Measurements from ENCODE around the gene METAP2.
"Not testable (repeated sequence)": the region's sequence is repeated elsewhere in the genome, so short reads cannot be mapped to it uniquely, and the experiment has no call there.

The METAP2 gene

DNA sequence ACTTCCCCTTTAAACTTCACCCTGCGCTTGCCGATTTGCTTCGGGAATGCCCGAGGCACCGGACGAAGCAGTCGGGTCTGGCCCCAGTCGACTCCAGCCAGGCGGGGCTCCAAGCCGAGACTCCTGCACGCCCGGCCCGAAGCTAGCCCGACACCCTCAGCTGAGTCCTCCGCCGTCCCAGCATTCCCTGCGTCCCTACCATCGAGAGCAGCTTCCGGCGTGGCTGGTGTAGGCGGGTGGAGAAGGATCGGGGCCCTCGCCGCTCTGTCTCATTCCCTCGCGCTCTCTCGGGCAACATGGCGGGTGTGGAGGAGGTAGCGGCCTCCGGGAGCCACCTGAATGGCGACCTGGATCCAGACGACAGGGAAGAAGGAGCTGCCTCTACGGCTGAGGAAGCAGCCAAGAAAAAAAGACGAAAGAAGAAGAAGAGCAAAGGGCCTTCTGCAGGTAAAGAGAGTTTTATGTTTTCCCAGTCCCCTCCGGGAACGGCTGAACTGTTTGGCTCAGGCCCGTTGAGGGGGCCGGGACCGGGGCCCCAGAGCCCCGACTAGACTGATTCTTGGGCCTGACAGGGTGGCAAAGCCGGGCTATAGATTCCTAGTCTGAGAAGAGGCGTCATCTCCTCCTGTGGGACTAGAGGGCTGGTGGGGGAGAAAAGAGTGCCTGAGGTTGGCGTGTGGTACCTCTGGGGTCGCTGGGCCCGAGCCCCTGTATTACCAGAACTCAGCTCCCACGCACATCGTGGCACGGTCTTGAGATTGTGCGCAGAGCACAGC is at the start of gene METAP2:
TSS of gene METAP2 (plus strand) at position 269 of the 776 bp plus-strand sequence. CDS start at position 297, 28 bp downstream.
- peak; percentile 89 for DNase-seq (ENCODE audit: low read depth)

DNA sequence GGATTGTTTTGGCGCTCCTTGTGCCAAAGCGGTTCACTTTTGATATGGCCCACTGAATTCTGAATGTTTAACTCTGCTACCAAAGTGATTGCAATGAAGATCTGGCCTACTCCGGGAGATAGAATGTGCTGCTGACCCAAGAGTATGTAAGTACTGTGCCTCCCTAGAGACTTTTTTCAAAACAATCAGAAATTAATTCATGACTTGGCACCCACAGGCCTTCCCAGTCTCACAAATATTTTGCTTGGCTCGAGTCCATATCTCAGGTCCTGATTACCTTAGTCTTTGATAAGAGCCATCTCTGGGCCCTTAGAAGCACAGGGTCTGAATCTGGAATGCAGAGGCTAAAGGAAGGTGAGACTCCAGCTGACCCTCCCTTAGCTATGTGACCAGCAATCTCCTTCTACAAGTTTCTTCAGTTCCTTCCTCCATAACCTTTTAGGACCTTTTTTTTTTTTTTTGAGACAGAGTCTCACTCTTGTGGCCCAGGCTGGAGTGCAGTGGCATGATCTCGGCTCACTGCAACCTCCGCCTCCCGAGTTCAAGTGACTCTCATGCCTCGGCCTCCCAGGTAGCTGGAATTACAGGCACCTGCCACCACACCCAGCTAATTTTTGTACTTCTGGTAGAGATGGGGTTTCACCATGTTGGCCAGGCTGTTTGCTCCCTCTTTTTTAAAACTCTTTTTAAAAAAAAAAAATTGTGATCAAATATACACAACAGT is 49.5 kb upstream of the METAP2 start:
- DNase-seq (ENCODE audit: low read depth), result no peak

DNA sequence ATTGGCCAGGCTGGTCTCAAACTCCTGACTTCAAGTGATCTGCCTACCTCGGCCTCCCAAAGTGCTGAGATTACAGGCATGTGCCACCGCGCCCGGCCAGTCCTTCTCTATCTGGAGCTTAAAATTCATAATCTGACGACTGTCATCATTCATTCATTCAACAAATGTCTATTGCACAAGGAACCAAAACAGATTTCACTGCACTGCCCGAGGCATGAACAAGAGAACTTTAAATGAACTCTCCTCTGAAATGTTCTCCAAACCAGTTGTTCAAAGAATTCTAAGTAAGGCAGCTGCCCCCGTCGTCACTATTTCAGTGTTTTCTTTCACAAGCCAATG is 44.8 kb upstream of the METAP2 start:
- DNase-seq (ENCODE audit: low read depth), result no peak

DNA sequence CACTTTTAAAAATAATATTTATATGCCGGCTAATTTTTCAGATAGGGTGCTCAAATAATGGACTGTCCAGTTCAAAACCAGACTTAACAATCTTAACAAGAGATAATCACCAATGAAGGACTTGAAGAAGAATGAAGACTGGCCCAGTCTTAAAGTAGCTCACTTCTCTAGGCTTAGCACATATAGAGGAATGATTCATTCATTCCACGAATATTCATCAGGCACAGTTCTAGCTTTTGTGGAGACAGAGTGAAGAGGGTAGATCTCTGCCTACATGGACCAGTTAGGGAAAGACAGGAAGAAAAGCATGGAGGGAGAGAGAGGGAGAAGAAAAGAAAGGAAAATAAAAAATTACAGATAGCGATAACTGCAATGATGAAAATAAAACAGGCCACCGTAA is 42.8 kb upstream of the METAP2 start:
- no peak for DNase-seq (ENCODE audit: low read depth)

DNA sequence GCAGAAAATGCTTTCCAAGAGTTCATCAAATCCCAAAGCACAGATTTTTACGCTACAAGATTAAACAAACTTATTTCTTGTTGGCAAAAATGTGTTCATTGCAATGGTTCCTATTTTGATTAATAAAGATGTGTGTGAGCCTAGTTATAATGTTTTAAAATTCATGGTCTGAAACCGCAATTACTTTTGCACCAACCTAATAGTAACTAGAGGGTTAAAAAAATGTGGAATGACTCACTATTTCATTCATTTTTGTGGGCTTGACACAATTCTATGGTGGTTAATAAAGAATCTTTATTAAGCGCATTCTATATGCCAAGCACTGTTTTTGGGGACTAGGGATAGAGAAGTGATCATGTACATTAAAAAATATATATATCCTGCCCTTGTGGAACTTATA is 38.6 kb upstream of the METAP2 start:
- no peak for DNase-seq (ENCODE audit: low read depth)

DNA sequence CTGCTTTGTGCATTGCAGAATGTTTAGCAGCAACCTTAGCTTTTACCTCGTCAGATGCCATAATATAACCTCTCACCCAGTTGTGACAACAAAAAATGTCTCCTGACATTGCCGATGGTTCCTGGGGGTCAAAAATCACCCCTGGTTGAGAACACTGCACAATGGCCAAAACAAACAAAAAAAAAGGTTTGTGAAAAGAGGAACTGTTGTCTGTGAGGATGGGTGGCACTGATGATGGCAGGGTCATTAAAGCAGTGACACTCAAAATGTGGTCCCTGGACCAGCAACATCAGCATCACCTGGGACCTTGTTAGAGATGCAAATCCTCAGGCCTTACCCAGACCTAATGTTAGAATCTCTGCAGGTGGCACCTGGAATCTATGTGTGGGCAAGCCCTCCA is 36.4 kb upstream of the METAP2 start:
- no peak for DNase-seq (ENCODE audit: low read depth)

DNA sequence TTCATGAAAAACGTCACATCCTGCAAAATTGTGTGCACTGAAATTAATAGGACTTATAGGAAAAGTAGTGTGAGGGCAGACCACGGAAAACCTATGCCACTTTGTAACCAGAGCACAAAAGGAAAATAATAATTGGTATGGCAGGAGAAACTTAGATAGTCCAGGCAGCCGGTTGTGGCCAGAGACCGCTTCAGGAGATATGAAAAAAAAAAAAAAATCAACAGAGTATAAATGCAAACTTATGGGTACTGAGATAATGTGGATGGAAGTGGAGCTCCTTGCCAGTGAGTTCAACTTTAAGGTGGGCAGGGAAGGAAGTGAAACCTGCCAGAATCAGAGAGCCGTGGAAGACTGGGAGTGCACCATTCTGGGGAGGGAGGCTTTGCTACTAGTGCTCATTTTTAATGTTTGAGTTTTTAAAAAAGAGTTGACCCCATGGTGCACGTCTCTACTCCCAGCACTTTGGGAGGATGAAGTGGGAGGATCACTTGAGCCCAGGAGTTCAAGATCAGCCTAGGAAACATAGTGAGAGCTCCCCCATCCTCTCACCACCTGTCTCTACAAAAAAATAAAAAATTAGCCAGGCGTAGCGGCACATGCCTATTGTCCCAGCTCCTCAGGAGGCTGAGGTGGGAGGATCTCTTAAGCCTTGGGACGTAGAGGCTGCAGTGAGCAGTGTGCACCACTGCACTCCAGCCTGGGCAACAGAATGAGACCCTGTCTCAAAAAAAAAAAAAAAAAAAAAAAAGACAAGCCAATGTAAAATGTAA is 34.3 kb upstream of the METAP2 start:
- no peak for DNase-seq (ENCODE audit: low read depth)

DNA sequence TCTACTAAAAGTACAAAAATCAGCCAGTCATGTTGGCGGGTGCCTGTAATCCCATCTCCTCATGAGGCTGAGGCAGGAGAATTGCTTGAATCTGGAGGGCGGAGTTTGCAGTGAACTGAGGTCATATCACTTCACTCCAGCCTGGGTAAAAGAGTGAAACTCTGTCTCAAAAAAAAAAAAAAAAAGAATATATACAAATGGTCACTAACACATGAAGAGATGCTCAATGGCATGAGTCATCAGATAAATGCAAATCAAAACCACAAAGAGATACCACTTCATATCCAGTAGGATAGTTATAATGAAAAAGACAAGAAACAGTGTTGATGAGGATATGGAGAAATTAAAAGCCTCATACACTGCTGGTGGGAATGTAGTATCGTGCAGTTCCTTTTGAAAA is 33.6 kb upstream of the METAP2 start:
- no peak for DNase-seq (ENCODE audit: low read depth)

DNA sequence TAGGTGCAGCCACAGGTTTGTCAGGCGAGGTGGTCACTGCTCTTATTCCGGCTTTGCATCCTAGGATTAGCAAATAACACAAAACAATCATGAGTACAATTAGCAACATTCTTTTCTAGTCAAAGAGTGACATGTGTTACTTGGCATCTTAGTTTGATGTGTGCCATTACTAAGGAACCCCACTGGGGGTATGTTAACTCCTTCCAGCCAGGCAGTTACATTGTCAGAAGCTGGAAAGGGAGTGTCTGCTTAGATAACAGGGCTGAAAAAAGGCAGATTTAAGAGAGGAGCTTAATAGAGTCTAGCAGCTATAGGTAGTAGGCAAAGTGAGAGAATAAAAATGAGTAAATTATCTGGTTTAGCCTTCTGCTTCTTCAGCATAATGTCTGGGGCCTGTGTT is 30.5 kb upstream of the METAP2 start:
- no peak for DNase-seq (ENCODE audit: low read depth)

DNA sequence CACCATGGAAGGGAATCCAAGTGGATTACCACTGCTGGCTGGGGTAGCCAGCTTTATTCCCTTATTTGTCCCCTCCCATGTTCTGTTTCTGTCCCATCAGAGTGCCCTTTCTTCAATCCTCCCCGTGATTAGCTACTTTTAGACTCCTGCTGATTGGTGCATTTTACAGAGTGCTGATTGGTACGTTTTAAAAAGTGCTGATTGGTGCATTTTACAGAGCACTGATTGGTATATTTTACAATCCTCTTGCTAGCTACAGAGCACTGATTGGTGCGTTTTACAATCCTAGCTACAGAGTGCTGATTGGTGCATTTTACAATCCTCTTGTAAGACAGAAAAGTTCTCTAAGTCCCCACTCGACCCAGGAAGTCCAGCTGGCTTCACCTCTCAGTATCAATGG is 28.9 kb upstream of the METAP2 start:
- DNase-seq (ENCODE audit: low read depth), result not testable (repeated sequence)

DNA sequence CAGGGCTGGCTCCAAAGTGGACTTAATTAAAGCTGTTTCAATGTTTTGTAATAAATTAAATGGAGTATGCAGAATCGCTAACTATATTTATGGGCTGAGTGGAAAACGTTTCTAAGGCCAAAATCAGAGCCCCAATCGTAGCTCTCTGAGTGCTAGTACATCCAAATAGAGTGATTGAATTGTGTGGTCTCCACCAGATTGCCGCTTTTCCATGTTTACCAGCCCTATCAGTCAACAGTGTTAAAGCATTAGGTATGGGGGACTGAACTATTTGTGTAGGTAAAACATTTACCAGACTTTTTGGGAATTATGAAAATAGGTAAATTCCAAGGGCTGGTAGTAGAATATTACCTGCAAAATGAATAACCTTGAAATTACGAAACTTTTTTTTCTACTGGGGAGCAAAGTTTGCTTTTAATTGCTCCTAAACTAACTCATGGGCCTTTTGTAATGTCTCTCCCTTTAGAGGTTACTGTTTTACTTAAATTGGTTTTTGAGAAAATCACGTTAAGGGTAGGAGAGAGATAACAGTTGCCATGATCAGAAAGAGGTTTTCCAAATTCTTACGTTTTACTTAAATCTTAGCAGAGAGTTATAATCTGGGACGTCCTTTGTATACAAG is 28.0 kb upstream of the METAP2 start:
- DNase-seq (ENCODE audit: low read depth), result no peak

DNA sequence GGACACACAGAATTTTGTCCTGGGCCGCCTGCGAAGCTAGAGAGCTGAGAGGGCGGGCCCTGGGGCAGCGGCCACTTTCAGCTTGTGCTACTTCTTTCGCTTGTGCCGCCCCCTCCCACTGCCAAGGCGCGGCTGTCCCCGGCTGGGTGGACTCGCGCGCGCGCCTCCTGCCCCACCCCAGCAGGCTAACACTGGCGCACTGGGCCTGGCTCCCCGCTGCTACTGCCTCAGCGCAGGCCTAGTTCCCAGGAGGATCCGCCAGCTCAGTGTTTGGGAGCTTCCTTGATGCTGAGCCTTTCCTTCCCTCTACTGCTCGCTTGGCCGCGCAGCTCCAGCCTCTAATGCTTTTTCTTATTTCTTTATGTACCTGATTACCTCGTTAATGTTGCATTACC is 27.4 kb upstream of the METAP2 start:
- no peak for DNase-seq (ENCODE audit: low read depth)

DNA sequence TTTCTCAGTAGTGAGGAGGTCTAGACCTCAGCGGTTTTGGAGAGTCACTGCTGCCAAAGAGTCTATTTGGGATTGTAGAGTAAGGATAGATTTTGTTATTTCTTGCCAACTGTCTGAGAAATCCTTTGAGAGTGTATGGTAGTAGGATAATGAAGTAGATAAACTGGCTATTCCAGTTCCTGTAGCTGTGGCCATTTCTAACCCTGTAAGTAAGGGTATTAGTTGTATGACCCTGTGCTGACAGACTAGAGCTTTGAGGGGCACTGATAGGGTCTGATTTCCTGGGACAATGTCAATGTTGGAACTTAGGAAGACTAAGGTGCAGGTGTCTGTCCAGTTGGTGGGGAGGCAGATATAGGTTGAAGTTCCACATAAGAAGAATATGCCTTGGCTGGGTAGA is 24.3 kb upstream of the METAP2 start:
- DNase-seq (ENCODE audit: low read depth), result not testable (repeated sequence)

DNA sequence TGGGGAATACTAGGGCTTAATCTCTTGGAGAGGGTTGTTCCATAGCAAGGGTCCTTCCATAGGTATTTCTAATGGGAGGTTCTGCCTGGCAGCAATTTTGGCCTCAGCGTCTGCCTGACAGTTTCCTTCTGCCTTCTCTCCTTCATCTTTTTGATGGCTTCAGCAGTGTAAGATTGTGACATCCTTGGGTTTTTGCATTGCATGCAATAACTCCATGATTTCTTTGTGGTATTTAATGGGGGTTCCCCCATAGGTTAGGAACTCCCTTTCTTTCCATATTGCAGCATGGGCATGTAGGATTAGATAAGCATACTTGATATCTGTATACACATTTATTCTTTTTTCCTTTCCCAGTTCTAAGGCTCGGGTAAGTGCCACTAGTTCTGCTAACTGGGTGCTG is 21.5 kb upstream of the METAP2 start:
- DNase-seq (ENCODE audit: low read depth), result not testable (repeated sequence)

DNA sequence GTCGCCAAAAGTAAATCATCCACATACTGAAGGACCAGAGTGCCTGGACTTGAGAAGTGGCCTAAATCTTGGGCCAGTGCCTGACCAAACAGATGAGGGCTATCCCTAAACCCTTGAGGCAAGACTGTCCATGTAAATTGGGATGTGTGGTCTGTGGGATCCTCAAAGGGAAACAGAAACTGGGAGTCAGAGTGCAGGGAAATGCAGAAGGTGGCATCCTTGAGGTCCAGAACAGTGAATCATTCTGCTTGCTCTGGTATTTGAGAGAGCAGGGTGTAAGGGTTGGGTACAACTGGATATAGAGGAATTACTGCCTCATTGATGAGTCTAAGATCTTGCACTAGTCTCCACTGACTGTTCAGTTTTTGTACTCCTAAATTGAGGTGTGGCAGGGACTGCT is 20.1 kb upstream of the METAP2 start:
- not testable (repeated sequence) for DNase-seq (ENCODE audit: low read depth)

DNA sequence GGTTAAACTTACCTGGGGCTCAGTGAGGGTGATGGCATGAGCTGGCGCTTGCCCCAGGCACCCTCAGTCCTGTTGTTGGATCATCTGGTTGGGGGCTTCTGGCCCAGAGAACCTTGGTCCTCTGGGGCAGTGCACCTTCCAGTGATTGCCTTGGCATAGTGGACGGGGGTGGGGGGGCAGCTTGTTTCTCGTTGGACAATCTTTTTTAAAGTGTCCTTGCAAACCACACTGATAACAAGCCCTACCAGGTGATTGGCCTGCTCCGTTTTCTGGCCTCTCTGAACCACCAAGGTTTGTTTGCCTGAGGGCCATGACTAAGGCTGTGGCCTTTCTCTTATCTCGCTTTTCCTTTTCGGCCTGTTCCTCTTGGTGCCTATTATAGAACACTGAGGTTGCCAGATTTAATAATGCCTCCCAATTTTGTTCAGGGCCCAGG is 19.2 kb upstream of the METAP2 start:
- DNase-seq (ENCODE audit: low read depth), result not testable (repeated sequence)

DNA sequence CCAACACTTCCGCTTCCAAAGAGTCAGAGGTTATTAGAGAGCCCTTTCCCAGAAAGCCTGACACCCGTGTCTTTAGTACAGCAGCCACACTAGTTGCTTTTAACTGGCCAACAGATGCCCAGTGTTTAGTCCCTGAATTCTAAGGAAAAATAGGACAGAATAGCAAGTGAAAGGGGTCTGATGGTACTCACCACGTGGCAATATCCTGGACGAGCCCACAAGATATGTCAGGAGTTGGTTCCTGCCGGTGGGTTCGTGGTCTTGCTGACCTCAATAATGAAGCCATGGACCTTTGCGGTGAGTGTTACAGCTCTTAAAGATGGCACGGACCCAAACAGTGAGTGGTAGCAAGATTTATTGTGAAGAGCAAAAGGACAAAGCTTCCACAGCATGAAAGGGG is 16.3 kb upstream of the METAP2 start:
- not testable (repeated sequence) for DNase-seq (ENCODE audit: low read depth)

DNA sequence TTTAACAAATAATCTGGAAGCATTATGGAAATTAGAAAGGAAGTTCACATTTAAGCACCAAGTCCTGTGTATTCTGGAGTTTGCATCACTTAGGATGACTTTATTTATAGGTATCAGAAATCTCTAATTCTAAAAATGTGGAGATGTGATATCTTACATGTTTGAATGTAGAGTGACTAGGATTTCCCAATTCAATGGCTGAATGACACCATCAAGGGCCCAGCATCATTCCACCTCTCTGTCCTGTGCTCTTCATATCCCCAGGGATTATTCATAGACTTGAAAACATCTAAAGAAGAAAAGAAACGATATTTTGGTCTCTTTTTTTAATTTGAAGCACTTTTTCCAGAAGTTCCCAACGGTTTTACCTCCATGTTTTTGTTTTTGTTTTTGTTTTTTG is 15.2 kb upstream of the METAP2 start:
- DNase-seq (ENCODE audit: low read depth), result no peak

DNA sequence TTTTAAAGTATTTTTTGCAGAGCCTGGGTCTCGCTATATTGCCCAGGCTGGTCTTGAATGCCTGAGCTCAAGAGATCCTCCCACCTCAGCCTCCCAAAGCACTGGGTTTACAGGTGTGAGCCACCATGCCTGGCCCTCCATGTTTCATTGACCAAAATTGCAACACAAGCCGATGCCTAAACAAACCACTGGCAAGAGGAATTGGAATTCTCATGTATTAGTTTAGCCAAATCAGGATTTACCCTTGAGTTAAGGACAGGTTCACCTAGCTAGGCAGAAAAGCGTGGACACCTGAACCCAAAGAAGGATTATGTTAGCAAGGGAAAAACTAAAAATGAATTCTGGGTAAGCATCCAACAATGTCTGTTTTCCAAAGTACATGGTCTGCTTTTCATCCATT is 14.6 kb upstream of the METAP2 start:
- DNase-seq (ENCODE audit: low read depth), result no peak

DNA sequence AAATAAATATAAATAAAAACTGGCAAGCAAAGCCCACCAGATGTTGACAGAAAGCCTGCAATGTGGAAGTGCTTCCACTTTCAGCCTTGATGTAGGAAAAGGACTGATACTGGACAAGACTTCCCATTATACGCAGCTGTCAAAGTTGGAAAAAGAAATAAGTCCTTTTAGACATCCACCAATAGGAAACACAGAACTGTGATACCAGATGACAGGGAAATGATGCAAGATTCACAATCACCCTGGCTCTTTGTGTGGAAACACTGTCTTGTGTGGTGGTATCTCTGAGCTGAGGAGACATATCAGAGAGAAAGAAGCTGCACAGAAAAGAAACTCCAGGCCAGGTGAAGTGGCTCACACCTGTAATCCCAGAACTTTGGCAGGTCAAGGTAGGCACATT is 13.8 kb upstream of the METAP2 start:
- DNase-seq (ENCODE audit: low read depth), result no peak

DNA sequence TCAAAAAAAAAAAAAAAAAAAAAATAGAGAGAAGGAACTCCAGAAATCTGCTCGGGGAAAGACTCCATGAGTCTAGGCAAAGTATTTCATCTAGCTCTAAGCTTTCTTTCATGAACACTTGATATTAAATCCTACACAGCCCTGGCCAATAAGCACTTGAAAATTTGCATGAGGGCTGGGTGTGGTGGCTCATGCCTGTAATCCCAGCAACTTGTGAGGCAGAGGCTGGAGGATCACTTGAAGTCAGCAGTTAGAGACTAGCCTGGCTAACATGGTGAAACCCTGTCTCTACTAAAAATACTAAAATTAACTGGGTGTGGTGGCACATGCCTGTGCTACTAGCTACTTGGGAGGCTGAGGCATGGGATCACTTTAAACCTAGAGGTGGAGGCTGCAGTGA is 13.1 kb upstream of the METAP2 start:
- DNase-seq (ENCODE audit: low read depth), result no peak

DNA sequence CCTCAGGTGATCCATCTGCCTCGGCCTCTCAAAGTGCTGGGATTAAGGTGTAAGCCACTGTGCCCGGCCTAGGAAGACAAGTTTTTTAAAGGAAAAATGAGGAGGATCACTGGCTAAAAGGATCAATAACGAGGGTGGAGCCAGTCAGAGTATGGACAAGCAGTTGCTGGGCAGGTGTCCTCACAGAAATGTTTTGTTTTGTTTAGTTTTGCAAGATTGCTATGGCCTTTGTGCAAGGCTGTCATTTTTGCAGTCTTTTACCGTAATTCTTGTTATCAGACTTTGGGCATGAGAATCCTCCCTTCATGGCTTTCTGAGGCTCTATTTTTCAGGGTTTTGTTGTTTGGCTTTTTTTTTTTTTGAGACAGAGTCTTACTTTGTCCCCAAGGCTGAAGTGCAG is 11.9 kb upstream of the METAP2 start:
- DNase-seq (ENCODE audit: low read depth), result no peak

DNA sequence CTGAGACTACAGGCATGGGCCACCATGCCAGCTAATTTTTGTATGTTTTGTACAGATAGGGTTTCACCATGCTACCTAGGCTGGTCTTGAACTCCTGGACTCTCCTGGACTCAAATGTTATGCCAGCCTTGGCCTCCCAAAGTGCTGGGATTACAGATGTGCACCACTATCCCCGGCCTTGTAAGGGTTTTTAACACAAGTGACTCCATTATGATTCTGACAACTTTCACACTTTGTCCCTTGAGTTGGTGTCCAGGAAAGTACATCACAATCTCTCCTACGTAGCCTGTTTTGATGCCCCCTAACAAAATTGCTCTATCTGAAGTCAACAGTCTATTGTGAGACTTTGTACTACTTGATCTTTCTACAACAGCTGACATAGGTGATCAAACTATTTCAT is 11.4 kb upstream of the METAP2 start:
- DNase-seq (ENCODE audit: low read depth), result no peak
